Endothelial cell of umbilical vein (primary cell): ENCODE measurements around the gene HSPB6.

ENCODE experiments used
- CTCF ChIP-seq, 2 donors: IDR thresholded peaks; 1 replicate in 1 of 2; 2 replicates in 1 of 2; pipeline ENCODE4 v1.5.1; 2011; ENCODE audit warnings: low read length in 2 of 2, mild to moderate bottlenecking in 2 of 2, moderate library complexity in 2 of 2, control low read depth in 1 of 2, inconsistent platforms in 1 of 2, low read depth in 1 of 2; ENCODE audit not compliant: insufficient read depth in 1 of 2; ENCODE audit errors: extremely low read depth in 1 of 2
- EZH2 ChIP-seq: IDR thresholded peaks from 2 replicates; pipeline ENCODE4 v1.6.1; 2012; ENCODE audit warnings: borderline replicate concordance, low read depth, mild to moderate bottlenecking, moderate library complexity, low read length, inconsistent platforms; ENCODE audit not compliant: severe bottlenecking
- FOS ChIP-seq: IDR thresholded peaks from 2 replicates; pipeline ENCODE4 v1.6.1; 2011; ENCODE audit warnings: mild to moderate bottlenecking, low read length, moderate library complexity, borderline replicate concordance; ENCODE audit not compliant: insufficient read depth
- GATA2 ChIP-seq: IDR thresholded peaks from 2 replicates; pipeline ENCODE4 v1.7.0; 2011; ENCODE audit warnings: low read depth, mild to moderate bottlenecking, moderate library complexity, mixed read lengths, low read length; ENCODE audit not compliant: insufficient read length, insufficient read depth
- JUN ChIP-seq: IDR thresholded peaks from 2 replicates; pipeline ENCODE4 v1.6.1; 2011; ENCODE audit warnings: borderline replicate concordance, low read depth; ENCODE audit not compliant: insufficient read length, insufficient read depth
- MAX ChIP-seq: IDR thresholded peaks from 2 replicates; pipeline ENCODE4 v1.6.1; 2011; ENCODE audit not compliant: insufficient read depth, insufficient read length
- MYC ChIP-seq: IDR thresholded peaks from one replicate; pipeline ENCODE4 v1.6.1; 2011; ENCODE audit warnings: mild to moderate bottlenecking, low read depth, low read length
- POLR2A ChIP-seq: IDR thresholded peaks from 2 replicates; pipeline ENCODE4 v1.6.1; 2012; ENCODE audit warnings: low read depth, mild to moderate bottlenecking, control low read depth, low read length
- POLR2AphosphoS5 ChIP-seq: IDR thresholded peaks from 2 replicates; pipeline ENCODE4 v1.6.1; 2012; ENCODE audit warnings: low read depth, mild to moderate bottlenecking, control low read depth, low read length, moderate library complexity; ENCODE audit not compliant: insufficient read depth

GRCh38 chr19:35729021-35729420 is 27.8 kb downstream of the HSPB6 start:
- TF ChIP-seq JUN = no peak
- TF ChIP-seq CTCF (IDR thresholded peaks at IDR 0.05; ENCODE audit: extremely low read depth in 1 of 2, insufficient read depth in 1 of 2, low read depth in 1 of 2, low read length in 2 of 2) = no peak
- no peak for TF ChIP-seq MAX
- TF ChIP-seq MYC = no peak
- TF ChIP-seq EZH2 = no peak
- TF ChIP-seq POLR2A = no peak
- no peak for TF ChIP-seq POLR2AphosphoS5
- no peak for TF ChIP-seq GATA2
- no peak for TF ChIP-seq FOS
